K562 (cell line): ENCODE measurements around the gene KISS1R. TPM values are rescaled to one million over a fixed set of nuclear protein-coding genes. Genes with fewer than 3 reads are reported as not detected.

ENCODE experiments used
- ATF6 ChIP-seq: sonication (generic); formaldehyde crosslinking; IDR thresholded peaks from 2 replicates; pipeline ENCODE4 v1.4.0; 2020; ENCODE audit warnings: mild to moderate bottlenecking, missing genetic modification reagents
- CBX1 ChIP-seq: sonication (generic); IDR thresholded peaks from 2 replicates; pipeline ENCODE4 v1.6.1; 2016; ENCODE audit warnings: antibody characterized with exemption, low read depth, mild to moderate bottlenecking
- CREB3 ChIP-seq: fragments of 450-650 bp; conservative IDR thresholded peaks from 2 replicates; pipeline ENCODE4 v1.6.1; 2016; ENCODE audit warnings: missing genetic modification characterization, low read depth, mild to moderate bottlenecking, missing compliant biosample characterization, moderate library complexity
- GTF2E2 ChIP-seq: fragments of 200-800 bp; sonication (Bioruptor generic); IDR thresholded peaks from 2 replicates; pipeline ENCODE4 v1.6.1; 2016; ENCODE audit warnings: missing genetic modification characterization, missing compliant biosample characterization
- GTF2F1 ChIP-seq: IDR thresholded peaks from 2 replicates; pipeline ENCODE4 v1.6.1; 2011; ENCODE audit warnings: low read depth, low read length, improper control_type of control experiment
- IFI16 ChIP-seq: fragments of 250-450 bp; sonication (Bioruptor Pico); IDR thresholded peaks from 2 replicates; pipeline ENCODE4 v2.1.2; 2022; ENCODE audit warnings: mild to moderate bottlenecking, inconsistent platforms
- LEF1 ChIP-seq: fragments of 450-650 bp; IDR thresholded peaks from 2 replicates; pipeline ENCODE4 v1.6.1; 2016; ENCODE audit warnings: mild to moderate bottlenecking
- PTTG1 ChIP-seq: fragments of 450-650 bp; IDR thresholded peaks from 2 replicates; pipeline ENCODE4 v1.6.1; 2016; ENCODE audit warnings: low read depth, mild to moderate bottlenecking, missing genetic modification characterization, missing compliant biosample characterization
- ZBTB2 ChIP-seq: fragments of 450-650 bp; IDR thresholded peaks from 2 replicates; pipeline ENCODE4 v1.6.1; 2016; ENCODE audit warnings: antibody characterized with exemption
- ZBTB40 ChIP-seq, 2 experiments: fragments of 450-650 bp in 1 of 2; sonication (generic) in 1 of 2; formaldehyde crosslinking in 1 of 2; IDR thresholded peaks; 2 replicates each; pipeline versions ENCODE4 v1.7.1 to v1.9.0; 2016 to 2022; ENCODE audit warnings: inconsistent platforms in 1 of 2, mild to moderate bottlenecking in 1 of 2, missing genetic modification reagents in 1 of 2
- ZNF830 ChIP-seq: fragments of 250-450 bp; sonication (Bioruptor Pico); IDR thresholded peaks from 2 replicates; pipeline ENCODE4 v1.5.0; 2021; ENCODE audit warnings: mild to moderate bottlenecking
- polyA plus RNA-seq, 8 experiments: library from polyadenylated mRNA; depleted of rRNA in 4 of 8; stranded (reverse) in 5 of 8; unstranded in 3 of 8; fragments of >200 nt; fragmentation: Nextera tagmentation in 2 of 8; fragmentation: Illumina TruSeq in 1 of 8; extraction: Ambion mirVana in 2 of 8; extraction: Trizol in 1 of 8; gene quantifications; 2 replicates each; pipeline versions ENCODE4 v1.2.1 to v1.2.3, GENCODE V29; 2011 to 2014; ENCODE audit warnings: inconsistent platforms in 1 of 8, missing spikeins in 1 of 8
- total RNA-seq, 7 experiments: library from RNA; depleted of rRNA in 6 of 7; stranded (reverse); fragments of >200 nt in 6 of 7; fragmentation: Illumina TruSeq in 2 of 7; extraction: Trizol in 2 of 7; gene quantifications; 2 replicates each; pipeline versions ENCODE4 v1.2.1 to v1.2.3, GENCODE V29; 2011 to 2021; ENCODE audit warnings: low replicate concordance in 1 of 7

Gene KISS1R
- total and polyA plus RNA-seq, 9 of the 15 experiments (the other 6 are each of a cell fraction or from before 2014, with no cell fraction given), result 0.37 to 39.4 (median 2.0) TPM

GRCh38 chr19:954672-955494 lies 37.8 kb downstream of the KISS1R start (continued):
- TF ChIP-seq ZBTB40 (IDR thresholded peaks at IDR 0.05), result peak; percentile 38; the same call in 1 of the 2 replicates
- TF ChIP-seq ZBTB40 (CRISPR knock-in tag; IDR thresholded peaks at IDR 0.05), result no peak
- no peak for TF ChIP-seq ZNF830 (CRISPR knock-in tag)
- no peak for TF ChIP-seq GTF2E2
- TF ChIP-seq CREB3 (tag), result no peak
- TF ChIP-seq LEF1, result no peak
- no peak for TF ChIP-seq CBX1
- TF ChIP-seq PTTG1 (tag), result no peak
- no peak for TF ChIP-seq GTF2F1
- no peak for TF ChIP-seq IFI16 (CRISPR knock-in tag)
- TF ChIP-seq ATF6, result no peak
- peak; percentile 4 for TF ChIP-seq ZBTB2
